Memory B cell (primary cell): ENCODE measurements around the gene PRDM15.

ENCODE experiments used
- ATAC-seq: fragments of 150-1000 bp; cut with Tn5 transposase; 2 replicates; pipeline ENCODE4 v1.10.0; 2021; ENCODE audit warnings: low read depth, mild to moderate bottlenecking, moderate library complexity
- DNase-seq, 2 donors: peaks; one replicate each; pipeline ENCODE4 v3.0.0; 2022; ENCODE audit warnings: low spot score in 2 of 2
- H3K27ac Mint-ChIP-seq: one replicate; pipeline ENCODE4 v1.8.0; 2022; ENCODE audit warnings: mild to moderate bottlenecking, moderate library complexity, mixed read lengths
- H3K27me3 Mint-ChIP-seq: one replicate; pipeline ENCODE4 v1.8.0; 2022; ENCODE audit warnings: mixed read lengths
- H3K36me3 Mint-ChIP-seq: one replicate; pipeline ENCODE4 v1.8.0; 2022; ENCODE audit warnings: mild to moderate bottlenecking, mixed read lengths
- H3K4me1 Mint-ChIP-seq: one replicate; pipeline ENCODE4 v1.8.0; 2022; ENCODE audit warnings: mixed read lengths
- H3K4me3 Mint-ChIP-seq: one replicate; pipeline ENCODE4 v1.8.0; 2022; ENCODE audit warnings: mild to moderate bottlenecking, moderate library complexity, mixed read lengths
- H3K9me3 Mint-ChIP-seq: one replicate; pipeline ENCODE4 v1.8.0; 2022; ENCODE audit warnings: mixed read lengths

The PRDM15 gene

DNA sequence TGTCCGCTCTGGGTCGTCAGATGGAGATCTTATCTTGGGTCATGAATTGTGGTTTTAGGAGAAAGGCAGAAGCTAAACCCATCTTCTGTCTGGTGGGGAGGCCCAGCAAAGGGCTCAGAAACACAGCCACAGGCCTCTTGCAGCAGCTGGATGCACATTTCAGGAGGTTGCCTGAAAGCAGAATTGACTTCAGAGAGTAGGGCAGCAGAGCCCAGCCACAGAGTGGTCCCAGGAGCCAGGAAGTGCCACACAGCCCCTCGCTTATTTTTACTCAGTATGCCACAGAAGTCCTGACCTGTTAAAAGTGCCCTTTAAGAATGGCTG, 104.0 kb downstream of the PRDM15 start:
- no peak overlapping the region for H3K4me3 Mint-ChIP-seq
- H3K9me3 Mint-ChIP-seq = no peaks in the 10 kb centered on the region
- H3K36me3 Mint-ChIP-seq = no peaks in the 10 kb centered on the region
- no peak for DNase-seq
- peaks cover 37% of the 10 kb centered on the region for H3K27me3 Mint-ChIP-seq
- no peak overlapping the region for H3K27ac Mint-ChIP-seq
- ATAC-seq = no peak
- peaks cover 2% of the 10 kb centered on the region for H3K4me1 Mint-ChIP-seq

DNA sequence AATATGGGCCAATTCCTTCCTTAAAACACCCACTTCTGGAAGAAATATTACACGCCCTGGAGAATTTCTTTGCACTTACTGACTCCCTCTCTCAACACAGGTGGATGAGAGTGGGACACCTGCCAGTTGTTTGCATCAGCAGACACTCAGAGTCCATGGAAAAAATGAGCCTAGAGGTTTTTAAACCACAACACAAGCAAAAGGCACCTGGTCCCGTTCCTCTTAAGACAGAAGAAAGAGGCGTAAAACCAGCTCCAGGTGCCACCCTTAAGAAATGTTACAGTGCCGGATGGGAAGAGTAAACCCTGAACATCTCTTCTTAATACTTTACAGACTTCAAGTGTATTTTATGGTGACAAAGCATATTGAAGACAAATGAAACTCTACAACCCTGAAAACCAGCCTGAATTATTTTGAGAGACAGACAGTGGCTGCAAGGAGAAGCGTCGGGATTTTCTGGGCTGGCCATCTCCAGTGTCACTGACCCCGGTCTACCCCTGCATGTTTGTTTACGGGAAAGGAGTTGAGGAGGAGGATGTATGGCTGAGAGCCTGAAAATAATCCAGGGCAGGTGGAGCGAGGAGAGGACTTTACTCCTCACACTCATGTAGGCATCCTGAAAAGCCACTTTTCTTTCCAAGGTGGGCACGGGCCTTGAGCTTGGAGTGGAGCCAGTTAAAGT, 104.5 kb downstream of the PRDM15 start:
- Mint-ChIP-seq H3K27ac (no peak overlapping the region), H3K36me3 (no peaks in the 10 kb centered on the region), H3K4me1 (peaks cover 3% of the 10 kb centered on the region), H3K4me3 (no peak overlapping the region), H3K9me3 (no peaks in the 10 kb centered on the region), H3K27me3 (peaks cover 39% of the 10 kb centered on the region)
- no peak for DNase-seq
- ATAC-seq = no peak

DNA sequence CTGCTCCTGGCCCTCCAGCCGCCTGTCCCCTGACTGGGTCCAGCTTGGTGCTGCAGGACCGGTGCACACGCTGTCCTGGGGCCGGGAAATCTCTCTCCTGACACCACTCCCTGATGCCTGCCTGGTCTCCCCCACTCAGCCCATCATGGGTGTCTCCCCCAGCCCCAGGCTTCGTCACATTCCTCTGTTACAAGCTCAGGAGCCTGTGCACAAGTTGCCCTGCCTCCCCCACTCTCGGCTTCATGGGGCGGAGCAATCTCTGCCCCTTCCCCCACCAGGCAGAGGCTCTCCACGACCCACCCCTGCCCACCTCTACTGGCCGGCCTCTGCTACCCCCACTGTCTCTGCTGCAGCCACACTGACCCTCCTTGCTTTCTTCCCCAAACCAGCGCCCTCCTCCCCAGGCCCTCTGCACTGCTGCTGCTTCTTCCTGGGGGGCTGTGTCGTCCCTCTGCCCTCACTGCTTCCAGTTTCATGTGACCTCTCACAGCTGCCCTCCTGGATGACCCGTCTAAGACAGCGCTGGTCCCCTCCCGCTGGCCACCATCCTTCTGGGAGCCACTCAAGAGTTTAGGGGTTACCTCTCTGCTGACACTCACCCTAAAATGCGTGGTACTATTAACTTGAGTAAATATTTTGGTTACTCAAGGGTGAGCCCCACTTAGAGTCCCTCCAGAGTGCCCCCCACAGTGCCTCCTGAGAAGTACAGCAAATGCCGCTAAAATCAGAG, 106.6 kb downstream of the PRDM15 start:
- DNase-seq (no peak), ATAC-seq (no peak)

DNA sequence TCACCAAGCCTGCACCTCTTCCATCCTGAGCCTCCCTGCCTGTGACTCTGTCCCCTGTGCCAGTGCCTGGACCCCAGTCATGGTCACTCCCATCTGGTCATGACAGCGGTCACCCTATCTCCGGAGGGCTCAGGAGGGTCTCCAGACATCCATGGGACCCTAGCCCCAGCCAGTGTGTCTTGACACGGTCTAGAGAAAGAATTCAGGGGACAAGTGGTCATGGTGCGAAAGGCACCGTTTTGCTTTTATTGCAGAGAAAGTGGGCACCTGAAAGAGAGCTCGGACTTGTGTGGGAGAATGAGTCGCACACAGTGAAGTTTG, 107.6 kb downstream of the PRDM15 start:
- H3K27me3 Mint-ChIP-seq = peaks cover 48% of the 10 kb centered on the region
- no peak overlapping the region for H3K4me3 Mint-ChIP-seq
- peaks cover 2% of the 10 kb centered on the region for H3K9me3 Mint-ChIP-seq

More for the DNA sequence above, 106.6 kb downstream of the PRDM15 start:
- Mint-ChIP-seq H3K36me3 (no peaks in the 10 kb centered on the region), H3K9me3 (no peaks in the 10 kb centered on the region), H3K27me3 (peaks cover 45% of the 10 kb centered on the region), H3K4me1 (peaks cover 13% of the 10 kb centered on the region), H3K27ac (no peak overlapping the region), H3K4me3 (no peak overlapping the region)

DNA sequence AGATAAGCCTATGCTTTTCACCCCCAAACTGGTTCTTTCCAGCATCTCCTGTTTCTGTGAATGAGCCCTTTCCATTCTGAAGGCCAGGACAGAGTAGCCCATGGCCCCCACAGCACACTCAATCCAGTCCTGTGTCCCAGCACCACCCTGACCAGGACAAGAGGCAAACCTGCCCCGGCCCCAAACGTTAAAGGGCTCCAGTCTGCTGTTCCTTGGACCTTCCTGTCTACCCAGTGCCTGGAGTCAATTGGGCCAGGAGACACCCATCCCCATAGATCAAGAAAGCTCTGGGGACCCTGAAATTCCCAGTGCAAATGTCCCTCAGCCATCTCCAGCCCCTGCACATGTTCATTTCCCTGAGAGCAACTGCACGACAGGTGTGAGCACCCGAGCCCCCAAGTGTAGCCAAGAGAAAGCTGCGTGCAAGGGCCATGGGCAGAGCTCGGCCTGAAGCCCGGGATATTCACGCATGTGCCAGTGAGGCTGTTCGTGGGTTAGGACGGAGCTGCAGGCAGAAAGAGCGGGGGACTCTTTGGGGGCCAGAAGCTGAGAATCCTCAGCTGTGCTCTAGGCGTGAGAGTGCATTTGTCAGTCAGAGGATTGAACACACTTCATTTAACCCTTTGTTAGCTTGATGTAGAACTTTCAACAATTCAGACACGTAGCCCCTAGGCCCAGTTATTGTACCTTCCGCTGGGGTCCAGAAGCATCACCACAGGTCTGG, 108.1 kb downstream of the PRDM15 start:
- H3K36me3 Mint-ChIP-seq = peaks cover 4% of the 10 kb centered on the region
- H3K4me3 Mint-ChIP-seq = no peak overlapping the region
- no peak overlapping the region for H3K27ac Mint-ChIP-seq
- peaks cover 46% of the 10 kb centered on the region for H3K27me3 Mint-ChIP-seq
- peaks cover 17% of the 10 kb centered on the region for H3K4me1 Mint-ChIP-seq
- no peak for DNase-seq
- peaks cover 2% of the 10 kb centered on the region for H3K9me3 Mint-ChIP-seq
- no peak for ATAC-seq

More for the DNA sequence above, 107.6 kb downstream of the PRDM15 start:
- ATAC-seq (no peak), DNase-seq (no peak)
- Mint-ChIP-seq H3K36me3 (peaks cover 4% of the 10 kb centered on the region), H3K27ac (no peak overlapping the region), H3K4me1 (peaks cover 17% of the 10 kb centered on the region)

DNA sequence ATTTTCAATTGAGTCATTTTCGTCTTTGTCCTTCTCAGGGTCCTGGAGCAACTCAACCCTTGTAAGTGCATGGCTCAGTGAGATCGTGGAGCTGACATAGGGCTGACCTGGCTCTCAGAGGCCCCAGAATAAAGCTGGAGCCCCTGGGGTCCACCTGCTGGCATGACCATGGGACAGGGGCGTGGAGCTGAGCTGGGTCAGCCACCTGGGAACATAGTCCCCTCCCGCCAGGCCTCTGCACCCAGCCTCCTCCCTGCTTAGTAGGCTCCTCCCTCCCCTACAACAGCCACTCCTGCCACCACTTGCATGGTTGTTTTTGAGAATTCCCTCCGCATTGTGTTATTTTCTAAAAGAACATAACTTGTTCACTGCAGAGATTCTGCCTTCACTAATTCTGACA, 109.2 kb downstream of the PRDM15 start:
- Mint-ChIP-seq H3K36me3 (peaks cover 4% of the 10 kb centered on the region), H3K4me1 (peaks cover 17% of the 10 kb centered on the region), H3K27me3 (peaks cover 44% of the 10 kb centered on the region), H3K9me3 (peaks cover 2% of the 10 kb centered on the region), H3K27ac (no peak overlapping the region), H3K4me3 (no peak overlapping the region)
- no peak for DNase-seq
- ATAC-seq = no peak

DNA sequence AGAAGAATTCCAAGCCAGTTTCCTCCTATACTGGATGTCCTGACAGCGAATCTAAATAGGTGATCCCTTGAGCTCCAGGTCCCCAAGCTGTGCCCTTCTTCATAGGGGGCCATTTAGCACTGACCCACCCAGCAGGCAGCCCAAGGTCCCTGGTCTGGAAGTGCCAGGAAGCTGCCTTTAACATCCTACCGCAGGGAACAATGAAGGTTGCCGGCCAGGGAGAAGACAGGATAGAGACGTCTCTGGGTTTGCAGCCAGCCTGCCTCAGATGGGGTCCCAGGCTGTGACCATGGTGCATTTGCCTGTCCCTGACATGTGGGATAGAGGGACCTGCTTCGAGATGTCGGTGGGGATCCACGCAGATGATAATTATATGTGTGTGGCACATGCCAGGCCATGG, 109.6 kb downstream of the PRDM15 start:
- Mint-ChIP-seq H3K4me3 (no peak overlapping the region), H3K9me3 (peaks cover 2% of the 10 kb centered on the region), H3K4me1 (peaks cover 17% of the 10 kb centered on the region), H3K27me3 (peaks cover 43% of the 10 kb centered on the region), H3K27ac (no peak overlapping the region), H3K36me3 (peaks cover 4% of the 10 kb centered on the region)
- ATAC-seq (no peak), DNase-seq (no peak)

DNA sequence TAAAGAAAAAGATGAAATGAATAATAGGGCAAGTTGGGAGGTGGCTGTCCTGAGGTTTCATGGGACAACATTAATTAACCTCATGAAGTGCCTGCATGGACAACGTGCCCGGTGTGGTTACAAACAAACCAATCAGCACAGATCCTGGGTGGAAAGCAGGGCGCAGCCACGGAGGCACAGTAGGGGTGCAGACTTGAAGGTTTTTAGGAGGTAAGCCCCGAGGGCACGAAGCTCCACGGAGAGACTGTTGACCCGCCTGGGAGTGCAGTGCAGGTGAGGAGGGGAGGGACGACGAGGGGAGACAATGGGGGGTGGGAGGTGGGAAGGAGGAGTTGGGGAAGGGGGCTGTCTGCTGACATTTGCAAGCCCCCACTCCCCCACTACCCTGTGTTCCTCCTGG, 110.0 kb downstream of the PRDM15 start:
- Mint-ChIP-seq H3K9me3 (peaks cover 2% of the 10 kb centered on the region), H3K4me1 (peaks cover 17% of the 10 kb centered on the region), H3K27me3 (peaks cover 44% of the 10 kb centered on the region), H3K36me3 (peaks cover 4% of the 10 kb centered on the region), H3K27ac (no peak overlapping the region), H3K4me3 (peak overlapping the region; percentile 31)
- DNase-seq (no peak), ATAC-seq (no peak)

DNA sequence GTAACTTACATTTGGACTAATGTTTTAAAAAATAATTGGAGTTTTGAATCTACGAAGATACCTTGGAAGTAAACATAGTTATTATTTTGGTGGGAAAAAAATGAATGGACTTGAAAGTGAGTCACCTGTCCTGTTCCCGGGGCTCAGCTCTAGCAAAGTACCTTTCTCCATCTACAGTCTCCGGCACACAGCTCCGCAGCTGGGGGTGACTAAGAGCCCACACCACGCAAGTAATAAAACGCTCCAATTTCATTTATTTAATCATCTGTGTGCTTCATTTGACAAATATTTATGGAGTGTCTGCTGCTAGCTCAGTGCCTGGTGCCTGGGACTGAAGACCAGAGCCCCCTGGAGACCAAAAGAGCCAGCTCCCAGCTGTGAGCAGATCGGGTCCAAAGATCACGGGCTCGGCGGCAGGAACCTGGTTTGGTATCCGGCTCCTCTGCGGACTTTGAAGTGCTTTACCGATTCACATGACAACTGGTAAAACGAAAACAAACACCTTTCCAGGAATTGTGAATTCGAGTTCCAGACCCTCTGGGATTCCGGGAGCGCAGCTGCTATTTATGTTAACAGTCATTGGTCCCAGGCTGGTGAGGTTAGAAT, 110.6 kb downstream of the PRDM15 start:
- ATAC-seq (peak; percentile 31), DNase-seq (no peak)
- Mint-ChIP-seq H3K27me3 (peaks cover 44% of the 10 kb centered on the region), H3K36me3 (peaks cover 4% of the 10 kb centered on the region), H3K4me3 (peak overlapping the region; percentile 31), H3K27ac (no peak overlapping the region), H3K9me3 (peaks cover 2% of the 10 kb centered on the region), H3K4me1 (peaks cover 17% of the 10 kb centered on the region)

DNA sequence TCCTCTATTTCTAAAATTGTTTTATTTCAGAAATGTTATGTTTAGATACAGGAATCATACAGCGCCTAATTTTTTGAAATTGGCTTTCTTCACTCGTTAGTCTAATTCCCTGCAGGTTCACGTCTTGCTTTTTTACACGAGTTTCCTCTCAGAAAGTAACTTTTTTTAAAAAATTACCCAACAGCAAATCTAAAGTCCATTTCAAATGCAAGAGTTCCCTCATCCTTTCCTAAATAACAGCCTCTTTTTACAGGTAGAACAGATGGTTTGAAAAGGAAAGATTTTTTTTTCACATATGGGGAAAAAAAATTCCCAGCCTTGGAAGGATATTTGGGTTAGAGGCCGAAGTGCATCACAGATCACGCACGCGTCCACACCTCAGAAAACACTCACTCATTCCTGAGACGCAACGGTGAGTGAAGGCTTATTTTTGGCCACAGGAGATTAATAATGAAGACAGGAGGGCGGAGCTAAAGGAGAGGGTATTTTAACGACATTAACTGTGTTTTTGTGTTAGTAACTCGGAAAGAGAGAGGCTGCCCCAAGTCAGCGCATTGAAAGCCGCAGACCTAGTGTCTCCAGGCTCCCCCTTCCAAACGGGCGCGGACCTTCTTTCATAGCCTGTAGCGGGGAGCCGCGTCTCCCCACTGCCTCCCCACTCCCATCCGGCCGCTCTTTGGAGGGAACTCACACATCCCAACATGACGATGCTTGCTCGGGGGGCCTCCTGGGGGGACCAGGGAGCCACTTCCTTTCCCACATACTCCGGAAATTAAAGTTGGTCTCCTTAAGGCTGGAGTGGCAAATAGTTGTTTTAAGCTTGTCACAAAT, 111.3 kb downstream of the PRDM15 start:
- Mint-ChIP-seq H3K27me3 (peaks cover 46% of the 10 kb centered on the region), H3K27ac (peak overlapping the region; percentile 61), H3K4me3 (peak overlapping the region; percentile 55), H3K4me1 (peaks cover 17% of the 10 kb centered on the region), H3K36me3 (peaks cover 4% of the 10 kb centered on the region), H3K9me3 (peaks cover 2% of the 10 kb centered on the region)
- ATAC-seq (no peak), DNase-seq (no peak)

DNA sequence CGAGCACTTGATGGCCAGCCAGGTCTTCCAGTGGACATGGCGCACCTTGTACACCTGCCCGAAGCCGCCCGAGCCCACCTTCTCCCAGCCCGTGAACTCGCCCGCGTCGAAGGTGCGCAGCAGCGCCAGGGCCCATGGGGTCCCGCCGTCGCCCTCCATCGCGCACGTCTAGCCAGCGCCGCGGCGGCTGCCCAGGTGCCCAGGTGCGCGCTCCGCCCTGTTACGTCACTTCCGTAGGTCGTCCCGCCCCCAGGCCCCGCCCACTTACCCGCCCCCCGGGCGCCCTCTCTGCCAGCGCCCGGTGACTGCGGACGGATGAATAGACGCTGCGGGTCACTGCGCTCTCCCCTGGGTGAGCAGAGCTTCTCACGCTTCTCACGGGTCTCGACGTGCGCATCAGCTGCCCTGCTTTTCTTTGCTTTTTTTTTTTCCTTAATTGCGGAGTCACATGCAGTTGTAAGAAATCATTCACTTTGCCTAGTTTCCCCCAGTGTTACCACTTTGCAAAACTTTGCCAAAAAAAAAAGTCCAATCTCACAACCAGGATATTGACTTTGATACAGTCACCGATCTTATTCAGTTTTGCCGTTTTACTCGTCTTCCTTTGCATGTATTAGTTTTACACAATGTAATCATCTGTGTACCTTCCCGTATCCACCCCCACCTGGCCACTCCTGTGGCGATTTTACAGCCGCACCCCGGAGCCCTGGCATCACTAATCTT, 112.1 kb downstream of the PRDM15 start, which contains the start of gene RIPK4:
TSS of gene RIPK4 (minus strand) at position 170 of the 723 bp plus-strand sequence. CDS start at position 159, 11 bp downstream.
- Mint-ChIP-seq H3K4me3 (peak within 1 kb of the TSS; percentile 55), H3K27ac (peak within 1 kb of the TSS; percentile 61), H3K9me3 (peaks cover 2% of the 10 kb centered on the region), H3K27me3 (peaks cover 40% of the 10 kb centered on the region), H3K36me3 (peaks cover 4% of the 10 kb centered on the region), H3K4me1 (peaks cover 17% of the 10 kb centered on the region)
- ATAC-seq (peak; percentile 57), DNase-seq (no peak)

DNA sequence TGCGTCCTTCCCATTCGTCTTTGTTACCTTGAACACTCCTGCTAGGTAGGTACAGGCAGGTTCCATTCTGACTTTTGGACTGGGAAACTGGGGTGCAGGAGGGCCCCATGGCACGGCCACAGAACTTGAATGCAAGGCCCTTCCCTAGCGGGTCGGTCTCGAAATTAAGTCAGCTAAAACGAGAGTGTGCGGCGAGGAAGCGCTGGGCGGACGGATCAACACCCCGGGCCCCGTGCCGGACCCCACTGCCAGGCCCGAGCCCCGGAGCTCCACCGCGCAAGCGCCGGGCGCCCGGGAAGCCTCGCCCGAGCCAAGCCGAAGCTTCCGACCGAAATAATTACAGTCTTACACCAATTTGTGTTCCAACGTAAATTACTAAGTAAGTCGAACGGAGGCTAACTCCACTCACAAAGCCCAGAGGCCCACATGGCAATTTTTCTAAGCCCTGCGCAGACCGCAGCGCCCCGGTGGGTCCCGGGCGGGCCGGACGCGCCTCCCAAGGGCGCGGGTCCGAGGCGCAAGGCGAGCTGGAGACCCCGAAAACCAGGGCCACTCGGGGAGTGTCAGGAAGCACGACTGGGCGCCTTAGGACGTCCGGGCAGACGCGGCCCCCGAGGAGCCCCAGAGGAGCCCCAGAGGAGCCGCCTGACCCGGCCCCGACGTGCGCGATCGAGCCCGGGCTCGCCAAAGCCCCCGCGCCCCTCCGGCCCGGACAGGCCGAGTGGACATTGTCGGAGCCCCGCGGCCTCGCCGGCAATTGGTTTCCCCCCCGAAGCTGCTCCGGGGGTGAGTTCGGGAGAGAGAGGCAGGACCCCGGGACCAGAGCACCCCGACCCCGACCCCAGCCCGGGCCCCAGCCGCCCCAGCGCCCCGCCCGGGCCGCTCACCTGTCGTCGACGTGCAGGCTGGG, 112.9 kb downstream of the PRDM15 start:
- no peak for DNase-seq
- no peak for ATAC-seq
- H3K27ac Mint-ChIP-seq = no peak overlapping the region
- peaks cover 42% of the 10 kb centered on the region for H3K27me3 Mint-ChIP-seq
- peaks cover 2% of the 10 kb centered on the region for H3K9me3 Mint-ChIP-seq
- peaks cover 4% of the 10 kb centered on the region for H3K36me3 Mint-ChIP-seq
- no peak overlapping the region for H3K4me3 Mint-ChIP-seq
- peaks cover 19% of the 10 kb centered on the region for H3K4me1 Mint-ChIP-seq
